HG03135 (cell line): ENCODE measurements around the gene DNASE1L3.

Source experiments
- ATAC-seq: cut with Tn5 transposase; IDR thresholded peaks from one replicate; pipeline ENCODE4 v1.9.1; 2021; ENCODE audit warnings: mild to moderate bottlenecking, moderate library complexity; ENCODE audit not compliant: unreplicated experiment

DNASE1L3 gene

DNA sequence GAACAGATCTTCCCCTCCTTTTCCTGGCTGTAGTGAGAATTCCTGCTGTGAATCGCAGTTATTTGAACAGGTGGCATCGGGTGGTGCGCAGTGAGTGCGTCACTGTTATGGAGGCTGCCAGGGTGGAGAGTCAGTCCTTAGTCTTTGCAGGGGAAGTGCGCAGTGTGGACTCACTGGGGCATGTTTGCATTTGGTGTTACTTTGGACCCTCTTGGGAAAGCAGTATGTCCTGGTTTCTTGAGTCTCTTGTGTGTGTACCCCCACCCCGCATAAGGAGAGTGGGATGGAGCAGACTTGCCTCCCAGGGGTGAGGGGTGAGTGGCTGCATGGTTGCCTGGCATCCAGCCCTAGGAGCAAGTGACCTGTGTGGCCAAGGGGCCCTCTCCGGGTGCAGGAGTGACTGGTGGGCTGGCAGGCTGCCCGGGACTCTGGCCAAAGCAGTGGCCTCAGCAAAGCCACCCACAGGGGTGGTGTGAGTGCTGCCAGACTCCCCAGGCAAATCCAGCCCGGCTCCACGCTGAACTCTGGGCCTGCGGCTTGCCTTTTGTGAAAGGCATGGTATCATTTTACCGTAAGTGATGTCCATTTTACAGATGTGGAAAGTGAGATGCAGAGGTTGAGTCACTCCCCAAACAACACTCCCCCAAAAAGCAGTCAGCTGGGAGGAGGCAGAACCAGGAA, 46.4 kb downstream of the DNASE1L3 start:
- ATAC-seq = no peak

DNA sequence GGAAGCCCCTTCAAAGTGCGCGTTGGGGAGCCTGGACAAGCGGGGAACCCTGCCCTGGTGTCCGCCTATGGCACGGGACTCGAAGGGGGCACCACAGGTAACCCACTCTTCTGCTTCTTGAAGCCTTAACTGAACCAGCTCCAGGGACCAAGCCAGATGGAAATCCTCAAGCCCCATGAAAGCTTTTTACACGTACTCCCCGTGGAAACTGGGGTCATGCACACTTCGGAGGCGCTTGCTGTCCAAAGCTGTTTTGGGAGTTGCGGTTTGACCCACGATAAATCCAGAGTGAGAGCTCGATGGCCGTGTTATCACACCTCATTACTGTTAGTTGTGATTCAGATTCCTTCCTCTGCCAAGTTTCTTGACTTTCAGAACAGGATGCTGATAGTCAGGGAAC, 47.5 kb downstream of the DNASE1L3 start:
- ATAC-seq = no peak

DNA sequence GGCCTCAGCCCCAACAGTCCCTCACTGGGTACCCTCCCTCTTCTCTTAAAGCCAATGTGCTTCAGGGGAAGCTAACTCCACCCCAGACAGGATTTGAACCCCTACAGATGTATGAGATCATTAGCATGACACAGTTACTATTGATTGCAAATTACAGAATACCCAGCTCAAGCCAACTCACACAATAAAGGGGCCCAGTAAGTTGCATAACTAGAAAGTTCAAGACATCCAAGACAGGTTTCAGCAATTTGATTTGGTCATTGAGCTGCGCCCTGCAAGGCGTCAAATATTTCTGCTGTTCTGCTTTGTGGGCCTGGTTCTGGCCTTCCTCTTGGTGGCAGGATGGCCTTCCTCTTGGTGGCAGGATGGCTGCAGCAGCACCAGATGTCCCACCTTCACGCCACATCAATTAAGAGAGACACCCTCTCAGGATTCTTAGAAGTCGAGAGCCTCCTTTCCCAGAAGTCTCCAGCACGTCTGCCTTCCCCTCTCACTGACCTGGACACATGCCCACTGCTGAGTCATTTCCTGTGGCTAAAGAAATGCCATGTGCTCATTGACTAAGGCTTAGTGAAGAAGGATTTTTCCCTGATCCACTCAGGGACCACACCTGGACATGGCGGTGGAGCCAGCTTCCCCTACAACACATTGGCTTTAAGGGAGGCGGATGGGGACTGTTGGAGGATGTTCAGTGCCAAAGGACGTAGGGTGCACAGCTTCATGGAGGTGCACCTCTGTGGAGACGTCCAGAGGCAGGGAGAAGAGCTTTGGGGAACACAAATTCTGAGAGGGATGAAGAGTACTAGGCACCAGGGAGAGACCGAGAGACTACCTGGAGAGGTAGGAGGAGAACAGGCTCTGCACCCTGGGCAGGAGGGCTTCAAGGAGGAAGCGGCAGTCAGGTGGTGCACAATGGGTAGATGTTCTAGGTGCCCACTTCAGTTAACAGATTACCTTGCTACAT, 49.1 kb downstream of the DNASE1L3 start:
- no peak for ATAC-seq

GRCh38 chr3:58160399-58160798, 50.4 kb downstream of the DNASE1L3 start:
- no peak for ATAC-seq

DNA sequence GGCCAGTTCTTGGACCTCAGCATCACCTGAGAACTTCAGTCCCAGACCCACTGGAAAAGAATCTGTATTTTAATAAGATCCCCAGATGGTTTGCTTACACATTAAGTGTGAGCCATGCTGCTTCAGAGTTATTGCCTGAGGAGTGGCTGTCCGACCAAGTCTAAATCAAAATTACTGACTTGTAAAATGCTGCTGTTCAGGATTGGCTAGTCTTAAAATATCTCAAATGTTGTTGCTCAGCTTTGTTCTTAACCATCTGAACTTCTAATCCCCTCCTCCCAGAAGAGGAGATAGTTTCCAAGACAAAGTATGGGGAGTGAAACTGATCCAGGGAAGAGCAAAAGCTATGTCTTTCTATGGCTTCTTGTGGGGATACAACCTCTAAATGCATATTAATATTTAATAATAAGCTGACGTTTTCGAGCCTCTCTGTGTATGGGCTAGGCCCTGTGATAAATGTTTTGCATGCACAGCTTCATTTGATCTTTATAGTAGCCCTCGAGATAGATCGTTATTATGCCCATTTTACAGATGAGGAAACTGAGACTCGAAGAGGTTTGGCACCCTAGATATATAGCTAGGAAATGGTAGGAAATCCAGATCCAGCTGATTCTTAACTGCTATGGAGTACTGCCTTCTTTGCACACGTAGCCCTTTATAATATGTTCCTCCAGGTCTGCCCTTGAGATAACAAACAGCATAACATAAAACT, 52.2 kb downstream of the DNASE1L3 start:
- no peak for ATAC-seq

- no peak for ATAC-seq
These were observed 53.1 kb downstream of the DNASE1L3 start for GRCh38 chr3:58157700-58158099.

GRCh38 chr3:58155838-58156237, 54.9 kb downstream of the DNASE1L3 start:
- no peak for ATAC-seq

- no peak for ATAC-seq
These were observed 55.9 kb downstream of the DNASE1L3 start for GRCh38 chr3:58154626-58155449.

GRCh38 chr3:58153371-58153770, 57.4 kb downstream of the DNASE1L3 start:
- ATAC-seq = no peak

DNA sequence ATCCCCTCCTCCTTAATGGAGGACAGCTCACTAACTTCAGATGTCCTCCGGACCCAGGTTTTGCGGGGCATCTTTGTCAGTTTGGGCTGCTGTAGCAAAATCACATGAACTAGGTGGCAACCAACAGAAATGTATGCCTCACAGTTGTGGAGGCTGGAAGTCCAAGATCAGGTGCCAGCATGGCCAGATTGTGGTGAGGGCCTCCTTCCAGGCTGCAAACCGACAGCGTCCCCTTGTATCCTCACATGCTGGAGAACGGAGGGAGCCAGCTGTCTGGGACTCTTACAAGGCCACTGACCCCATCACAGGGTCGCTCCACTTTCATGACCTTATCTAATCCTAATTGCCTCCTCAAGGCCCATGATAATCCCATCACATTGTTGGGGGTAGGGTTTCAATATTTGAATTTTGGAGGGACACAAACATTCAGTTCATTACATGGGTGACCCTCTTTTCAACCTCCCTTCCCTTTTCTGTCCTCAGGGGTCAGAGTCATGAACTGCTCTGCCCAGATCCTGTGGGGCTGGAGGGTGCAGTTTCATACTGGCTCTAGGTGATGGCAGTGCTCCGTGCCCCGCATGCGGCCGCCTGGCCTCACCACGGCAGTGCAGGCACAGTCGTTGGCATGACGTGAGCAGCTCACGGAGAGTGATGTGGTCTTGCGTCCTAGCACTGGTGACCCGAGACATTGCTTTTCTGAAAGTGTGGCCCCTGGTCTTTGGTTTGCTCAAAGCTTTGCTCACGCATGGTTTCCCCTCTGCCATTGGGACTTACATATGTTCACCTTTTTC, 58.4 kb downstream of the DNASE1L3 start:
- ATAC-seq = no peak

DNA sequence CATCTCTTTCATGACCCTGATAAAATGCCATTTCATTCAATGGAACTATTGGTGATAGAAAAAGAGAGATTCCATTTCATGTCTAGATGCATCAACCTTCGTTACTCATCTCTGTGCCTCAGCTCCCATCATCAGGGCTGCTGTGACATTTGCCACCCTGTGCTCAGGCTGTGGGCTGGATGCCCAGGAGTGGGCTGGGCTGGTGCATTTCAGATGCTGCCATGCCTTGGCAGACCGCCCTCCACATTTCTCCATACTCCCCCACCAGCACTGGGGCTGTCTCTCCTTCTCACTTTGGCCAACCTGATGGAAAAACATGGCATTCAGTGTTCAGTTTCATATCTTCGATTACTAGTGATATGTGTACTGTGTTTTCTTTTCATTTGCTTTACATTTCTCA, 59.1 kb downstream of the DNASE1L3 start:
- no peak for ATAC-seq

GRCh38 chr3:58150810-58151199, 60.0 kb downstream of the DNASE1L3 start:
- ATAC-seq = no peak

GRCh38 chr3:58150130-58150809, 60.5 kb downstream of the DNASE1L3 start:
- ATAC-seq = no peak

GRCh38 chr3:58148049-58148448, 62.7 kb downstream of the DNASE1L3 start:
- no peak for ATAC-seq

DNA sequence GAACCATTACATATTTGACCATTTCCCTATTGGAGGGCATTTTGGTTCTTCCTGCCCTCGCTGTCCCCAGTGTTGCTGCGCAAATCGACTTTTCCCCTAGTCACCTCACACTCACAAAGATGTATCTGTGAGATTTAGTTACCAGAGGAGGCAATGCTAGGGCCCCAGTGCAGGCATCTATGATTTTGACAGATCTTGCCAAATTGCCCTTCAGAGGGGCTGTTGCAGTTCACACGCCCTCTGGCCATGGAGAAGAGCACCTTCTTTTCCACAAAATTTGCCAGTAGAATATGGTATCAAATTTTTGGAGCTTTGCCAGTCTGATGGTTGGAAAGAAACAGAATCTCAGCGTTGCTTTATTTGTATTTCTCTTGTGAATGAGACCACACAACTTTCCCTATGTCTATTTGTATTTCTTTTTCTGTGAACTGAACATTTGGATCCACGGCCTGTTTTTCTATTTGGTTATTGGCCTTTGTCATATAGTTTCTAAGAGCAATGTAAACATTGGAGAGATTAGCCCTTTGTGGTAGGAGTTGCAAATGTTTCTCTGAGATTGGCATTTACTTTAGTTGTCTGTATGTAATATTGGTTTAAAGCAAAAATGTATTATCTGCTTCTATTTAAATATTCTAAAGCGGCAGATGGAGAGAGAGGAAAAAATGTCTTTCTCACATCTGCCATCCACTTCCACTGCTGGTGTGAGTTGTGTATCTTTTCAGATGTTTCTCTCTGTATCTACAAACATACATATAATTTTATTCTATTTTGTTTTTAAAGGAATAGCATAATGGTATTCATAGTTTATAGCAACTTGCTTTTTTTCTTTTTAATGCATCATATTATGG, 66.1 kb downstream of the DNASE1L3 start:
- ATAC-seq = no peak

DNA sequence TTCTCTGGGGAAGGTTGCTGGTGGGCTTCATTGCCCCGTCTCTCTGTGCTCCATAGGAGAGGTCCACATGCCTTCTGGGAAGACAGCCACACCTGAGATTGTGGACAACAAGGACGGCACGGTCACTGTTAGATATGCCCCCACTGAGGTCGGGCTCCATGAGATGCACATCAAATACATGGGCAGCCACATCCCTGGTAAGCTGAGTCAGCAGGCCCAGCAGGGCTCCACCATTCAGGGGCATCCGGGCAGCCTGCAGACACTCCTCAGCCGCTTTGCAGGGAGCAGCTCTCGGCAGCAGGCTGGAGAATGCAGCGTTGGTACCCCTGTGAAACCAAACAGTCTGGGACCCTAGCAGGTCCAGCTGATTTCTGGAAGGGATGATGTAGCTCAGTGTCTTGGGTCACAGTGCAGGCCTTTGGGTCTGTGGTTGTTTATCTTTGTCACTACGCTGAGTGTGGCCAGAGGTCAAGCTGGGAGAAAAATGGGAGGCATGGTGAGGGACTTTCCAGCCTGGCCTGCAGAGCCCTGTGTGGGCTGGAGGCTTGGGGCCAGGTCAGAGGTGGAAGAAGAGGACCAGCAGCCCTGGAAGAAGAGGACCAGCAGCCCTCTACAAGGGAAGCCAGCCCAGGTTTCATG, 67.2 kb downstream of the DNASE1L3 start:
- ATAC-seq = no peak
